GM12878 (cell line): ENCODE data around the gene TTI1.

ENCODE experiments used
- CBFB ChIP-seq: IDR thresholded peaks from 2 replicates; pipeline ENCODE4 v1.6.1; 2016; ENCODE audit warnings: antibody characterized with exemption, low read depth
- POLR2A ChIP-seq: IDR thresholded peaks from 2 replicates; pipeline ENCODE4 v1.6.1; 2011; ENCODE audit warnings: low read depth, mild to moderate bottlenecking, low read length

DNA sequence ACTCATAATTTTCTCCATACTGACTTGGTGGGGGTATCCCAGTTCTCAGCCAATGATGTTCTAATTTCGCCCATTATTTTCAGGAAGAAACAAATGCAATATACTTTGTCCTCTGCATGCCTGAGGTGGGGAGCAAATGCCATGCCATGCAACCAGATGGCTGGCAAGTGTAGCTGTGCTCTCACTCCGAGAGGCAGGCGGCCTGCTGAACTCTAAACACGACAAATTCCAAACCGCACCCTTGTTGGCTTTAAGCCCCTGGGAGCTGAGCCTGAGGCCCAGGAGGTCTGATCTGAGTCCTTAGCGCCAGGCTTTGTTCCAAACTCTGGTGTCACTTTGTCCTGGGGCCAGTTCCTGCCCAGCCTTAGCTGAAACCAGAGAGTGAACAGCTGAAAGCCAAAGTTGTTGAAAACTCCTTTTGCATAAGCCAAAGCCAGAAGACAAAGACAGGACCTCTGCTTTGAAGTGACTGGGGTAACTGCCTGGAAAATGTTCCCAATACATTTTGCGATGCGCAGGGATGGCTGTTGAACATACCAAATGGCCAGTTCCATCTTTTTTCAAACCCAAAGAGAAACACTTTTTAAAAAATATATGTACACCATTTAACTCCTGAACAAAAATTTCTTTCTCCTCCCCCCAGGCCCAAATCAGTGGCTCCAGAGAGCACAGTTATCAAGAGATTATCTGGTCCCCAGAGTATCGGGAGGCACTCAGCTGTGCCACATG is 46.2 kb downstream of the TTI1 start:
- no peak for TF ChIP-seq POLR2A
- no peak for TF ChIP-seq CBFB
